Stimulated activated naive CD8-positive, alpha-beta T cell treated with anti-CD3 and anti-CD28 coated beads, Interleukin-15, Interleukin-2, amounts not matched to agents 100 U/mL and 50 U/mL, for 24 hours (primary cell): Measurements from ENCODE around the gene CALU.

Experiments used
- ATAC-seq: fragments of 150-1000 bp; cut with Tn5 transposase; one replicate; pipeline ENCODE4 v1.10.0; 2021
- DNase-seq: peaks from one replicate; pipeline ENCODE4 v3.0.0; 2021

The CALU gene

GRCh38 chr7:128811631-128812430, 72.7 kb downstream of the CALU start:
- DNase-seq: no peak
- no peak for ATAC-seq

GRCh38 chr7:128812514-128813168, 73.5 kb downstream of the CALU start:
- DNase-seq (no peak), ATAC-seq (no peak)

- DNase-seq: no peak
- ATAC-seq: no peak
Measured at GRCh38 chr7:128814499-128814898, 75.3 kb downstream of the CALU start.

GRCh38 chr7:128815289-128815942, 76.3 kb downstream of the CALU start:
- no peak for ATAC-seq
- no peak for DNase-seq

GRCh38 chr7:128818694-128819093, 79.5 kb downstream of the CALU start:
- DNase-seq (no peak), ATAC-seq (no peak)
